H1 (cell line): ENCODE measurements around the gene RAB39B.

ENCODE experiments used
- CEBPB ChIP-seq: IDR thresholded peaks from 2 replicates; pipeline ENCODE4 v1.6.1; 2012; ENCODE audit warnings: low read depth, low read length
- CHD1 ChIP-seq: IDR thresholded peaks from 2 replicates; pipeline ENCODE4 v1.6.1; 2012; ENCODE audit warnings: low read depth, low read length, improper control_type of control experiment
- CTCF ChIP-seq, 3 experiments: IDR thresholded peaks; 1 replicate in 2 of 3; 2 replicates in 1 of 3; pipeline versions ENCODE4 v1.5.1 to v1.6.1; 2011; ENCODE audit warnings: low read length in 3 of 3, mild to moderate bottlenecking in 3 of 3, inconsistent platforms in 2 of 3, low read depth in 1 of 3, moderate library complexity in 1 of 3; ENCODE audit not compliant: insufficient read depth in 1 of 3; ENCODE audit errors: control extremely low read depth in 1 of 3
- EP300 ChIP-seq, 2 experiments: IDR thresholded peaks; 1 replicate in 1 of 2; 2 replicates in 1 of 2; pipeline ENCODE4 v1.6.1; 2011 to 2012; ENCODE audit warnings: low read depth in 2 of 2, low read length in 2 of 2, mild to moderate bottlenecking in 2 of 2, borderline replicate concordance in 1 of 2, inconsistent platforms in 1 of 2, moderate library complexity in 1 of 2
- EZH2 ChIP-seq: fragments of 200-600 bp; sonication (generic); IDR thresholded peaks from 2 replicates; pipeline ENCODE4 v1.7.1; 2012; ENCODE audit warnings: low read depth, mild to moderate bottlenecking, moderate library complexity, low read length, inconsistent platforms; ENCODE audit not compliant: severe bottlenecking
- GTF2F1 ChIP-seq: IDR thresholded peaks from 2 replicates; pipeline ENCODE4 v1.6.1; 2012; ENCODE audit warnings: low read depth, low read length, improper control_type of control experiment, borderline replicate concordance
- POLR2A ChIP-seq, 2 experiments: IDR thresholded peaks; 1 replicate in 1 of 2; 2 replicates in 1 of 2; pipeline ENCODE4 v1.6.1; 2011; ENCODE audit warnings: low read depth in 2 of 2, low read length in 2 of 2, mild to moderate bottlenecking in 2 of 2; ENCODE audit errors: control extremely low read depth in 1 of 2
- SP1 ChIP-seq: IDR thresholded peaks from 2 replicates; pipeline ENCODE4 v1.6.1; 2011; ENCODE audit warnings: low read depth, low read length
- TAF7 ChIP-seq: optimal IDR thresholded peaks from 2 replicates; pipeline ENCODE3; 2011; ENCODE audit warnings: low read depth, mild to moderate bottlenecking, inconsistent platforms, low read length, moderate library complexity, borderline replicate concordance
- YY1 ChIP-seq: IDR thresholded peaks from 2 replicates; pipeline ENCODE4 v1.6.1; 2011; ENCODE audit warnings: low read depth, mild to moderate bottlenecking, low read length

DNA sequence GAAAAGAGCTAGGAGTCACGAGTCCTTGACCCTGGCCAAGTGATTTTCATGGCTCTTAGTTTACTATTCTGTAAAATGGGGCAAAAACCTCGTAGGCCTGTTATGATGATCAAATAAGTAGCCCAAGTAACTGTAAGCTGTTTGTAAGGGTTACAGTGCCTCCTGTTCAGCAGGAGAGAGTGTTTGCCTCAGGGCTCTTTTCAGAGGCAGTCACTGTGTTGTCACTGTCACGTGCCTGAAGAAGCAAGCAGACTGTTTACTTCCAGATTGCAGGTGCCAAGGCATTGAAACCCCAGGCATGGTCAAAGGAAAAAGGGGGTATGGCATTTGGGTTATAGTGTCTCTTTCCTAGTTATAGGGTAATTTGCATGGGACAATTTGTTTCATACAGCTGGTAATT lies 4.5 kb downstream of the RAB39B start:
- TF ChIP-seq YY1 (no peak), EZH2 (no peak), CTCF (IDR thresholded peaks at IDR 0.05; ENCODE audit: control extremely low read depth in 1 of 3, insufficient read depth in 1 of 3, low read depth in 1 of 3, low read length in 3 of 3) (no peak), EP300 (IDR thresholded peaks at IDR 0.05; ENCODE audit: borderline replicate concordance in 1 of 2, low read depth in 2 of 2, low read length in 2 of 2) (no peak), GTF2F1 (no peak), CEBPB (no peak), POLR2A (IDR thresholded peaks at IDR 0.05; ENCODE audit: control extremely low read depth in 1 of 2, low read depth in 2 of 2, low read length in 2 of 2) (no peak), TAF7 (no peak), SP1 (no peak), CHD1 (no peak)
